ENCODE data around the gene ZDHHC24.
"Not testable (repeated sequence)": the region's sequence is repeated elsewhere in the genome, so short reads cannot be mapped to it uniquely, and the experiment has no call there.

Gene ZDHHC24, protein sequence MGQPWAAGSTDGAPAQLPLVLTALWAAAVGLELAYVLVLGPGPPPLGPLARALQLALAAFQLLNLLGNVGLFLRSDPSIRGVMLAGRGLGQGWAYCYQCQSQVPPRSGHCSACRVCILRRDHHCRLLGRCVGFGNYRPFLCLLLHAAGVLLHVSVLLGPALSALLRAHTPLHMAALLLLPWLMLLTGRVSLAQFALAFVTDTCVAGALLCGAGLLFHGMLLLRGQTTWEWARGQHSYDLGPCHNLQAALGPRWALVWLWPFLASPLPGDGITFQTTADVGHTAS

DNA sequence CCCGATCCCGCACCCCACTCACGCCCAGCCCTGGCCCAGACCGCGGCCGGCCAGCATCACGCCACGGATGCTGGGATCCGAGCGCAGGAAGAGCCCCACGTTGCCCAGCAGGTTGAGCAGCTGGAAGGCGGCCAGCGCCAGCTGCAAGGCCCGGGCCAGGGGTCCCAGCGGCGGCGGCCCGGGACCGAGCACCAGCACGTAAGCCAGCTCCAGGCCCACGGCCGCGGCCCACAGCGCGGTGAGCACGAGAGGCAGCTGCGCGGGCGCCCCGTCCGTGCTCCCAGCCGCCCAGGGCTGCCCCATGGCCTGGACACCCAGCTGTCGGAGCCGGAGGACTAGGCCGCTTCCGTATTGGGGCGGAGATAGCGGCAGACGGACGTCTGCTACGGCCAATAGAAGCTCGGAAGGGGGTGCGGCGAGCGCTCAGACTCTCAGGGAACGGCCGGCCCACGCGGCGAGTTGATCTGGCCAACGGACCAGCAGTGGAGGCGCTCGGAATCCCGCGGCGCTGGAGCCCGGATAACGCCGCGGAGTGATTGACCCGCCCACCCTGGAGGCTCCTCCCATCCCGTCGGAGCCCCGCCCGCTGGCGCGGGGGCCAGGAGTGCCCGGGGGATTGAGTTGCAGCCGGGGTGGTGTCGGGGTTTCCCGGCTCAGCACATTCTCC lies at the start of gene ZDHHC24:
Gene ZDHHC24 (minus strand): TSS at position 348 of the 667 bp plus-strand sequence. CDS start 45 bp downstream, at position 303.
- DNase-seq, result peak; percentile 54 to 98 (median 92)

DNA sequence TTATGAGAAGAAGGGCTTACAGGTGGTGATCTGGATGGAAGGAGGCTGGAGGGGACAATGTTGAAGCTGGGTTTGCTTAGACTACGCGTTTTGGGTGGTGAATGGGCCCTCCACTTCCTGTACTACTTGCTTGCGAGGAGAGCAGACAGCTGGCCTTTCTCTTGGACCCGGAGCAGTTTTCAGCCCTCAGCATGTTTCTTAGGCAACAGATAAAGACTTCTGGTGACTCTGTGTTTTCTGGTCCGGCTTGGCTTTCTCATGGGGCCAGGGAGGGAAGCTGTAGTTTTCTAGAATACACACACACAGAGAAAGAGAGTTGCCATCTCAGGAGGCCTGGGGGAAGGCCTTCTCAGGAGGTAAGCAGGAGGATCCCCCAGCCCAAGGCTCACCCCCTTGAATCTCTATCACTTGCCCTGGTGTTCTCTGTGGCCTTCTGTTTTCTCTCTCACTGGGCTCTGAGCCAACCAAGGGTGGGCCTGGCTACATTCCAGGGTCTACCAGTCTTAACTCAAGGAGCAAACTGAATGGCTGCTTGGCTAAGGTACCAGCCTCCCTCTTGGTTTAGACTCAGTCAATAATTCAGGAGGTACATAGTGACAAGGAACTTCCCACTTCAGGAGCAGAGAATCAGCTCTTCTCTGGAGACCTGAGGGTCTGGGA lies 49.5 kb upstream of the ZDHHC24 start:
- peak in 13 of 56 donors; percentile 3 to 49 (median 11) for DNase-seq

DNA sequence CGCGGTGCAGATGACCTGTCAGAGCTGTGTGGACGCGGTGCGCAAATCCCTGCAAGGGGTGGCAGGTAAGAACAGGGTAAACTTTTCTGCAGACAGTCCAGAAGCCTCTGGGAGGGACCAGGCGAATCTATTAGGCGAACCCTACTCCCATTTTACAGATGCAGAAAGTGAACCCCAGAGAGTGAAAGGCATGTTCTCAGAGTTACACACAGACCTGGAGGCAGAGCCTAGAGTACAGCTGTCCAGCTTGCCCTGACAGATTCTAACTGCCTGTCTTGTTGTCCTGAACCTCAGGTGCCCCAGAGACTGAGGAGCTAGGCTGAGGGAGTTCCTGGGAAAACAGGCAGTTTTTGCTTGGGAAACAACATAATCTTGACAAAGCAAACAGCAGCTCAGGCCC lies 47.8 kb upstream of the ZDHHC24 start:
- no peak for DNase-seq

DNA sequence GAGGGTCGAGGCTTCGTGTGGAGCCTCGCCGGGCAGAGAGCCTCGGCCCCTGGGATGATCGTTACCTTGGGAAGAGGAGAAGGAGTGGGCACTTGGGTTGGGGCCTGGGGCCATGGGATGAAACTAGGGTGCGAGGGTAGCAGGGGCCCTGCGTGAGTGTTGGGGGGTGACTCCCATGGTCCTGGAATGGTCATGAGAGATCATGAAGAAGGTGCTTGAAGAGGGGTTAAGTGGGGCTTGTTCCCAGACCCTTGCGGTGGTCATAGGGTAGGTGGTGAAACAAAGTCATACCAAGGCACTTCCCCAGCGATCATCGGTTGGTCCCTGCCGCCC lies 47.4 kb upstream of the ZDHHC24 start:
- no peak for DNase-seq

DNA sequence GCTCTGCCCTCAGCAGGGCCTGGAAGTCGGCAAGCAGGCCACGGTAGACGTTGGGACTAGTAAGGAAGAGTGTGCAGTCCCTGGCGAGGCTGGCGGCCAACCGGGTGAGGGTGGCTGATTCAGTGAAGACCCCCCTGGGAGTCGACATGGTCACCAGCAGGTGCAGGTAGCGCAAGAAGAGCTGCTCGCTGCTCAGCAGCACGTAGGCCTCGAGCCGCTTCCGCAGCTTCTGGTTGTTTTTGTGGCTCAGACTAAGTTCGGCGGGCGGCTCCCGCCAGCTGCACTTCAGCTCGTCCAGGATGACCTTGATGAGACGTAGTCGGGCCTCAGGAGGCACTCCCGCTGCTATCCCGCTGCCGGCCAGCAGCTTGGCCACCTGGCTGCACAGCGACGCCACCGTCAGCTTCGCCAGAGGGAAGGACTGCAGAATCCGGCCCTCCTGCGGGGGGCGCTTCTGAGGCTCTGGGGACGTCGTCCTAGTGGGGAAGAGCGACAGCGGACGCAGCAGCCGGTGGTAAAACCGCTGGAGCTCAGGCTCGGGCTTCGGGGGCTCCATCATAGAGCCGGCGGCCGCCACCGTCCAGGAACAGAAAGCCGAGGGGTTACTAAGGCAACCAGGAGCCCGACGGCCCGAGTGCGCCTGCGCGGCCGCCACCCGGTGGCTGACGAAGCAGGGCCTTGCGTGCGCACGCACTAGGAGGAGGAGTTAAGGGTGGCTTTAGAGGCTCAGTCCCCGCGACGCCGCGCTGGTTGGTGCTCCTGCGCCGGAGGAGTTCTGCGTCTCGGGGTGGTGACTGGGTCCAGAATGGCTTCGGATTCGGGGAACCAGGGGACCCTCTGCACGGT lies 46.8 kb upstream of the ZDHHC24 start, which contains the start of the genes CCDC87 and CCS:
Gene CCDC87 (minus strand): TSS at position 607 of the 846 bp plus-strand sequence. CDS start 48 bp downstream, at position 559.
Gene CCS (plus strand): TSS at position 729 of the 846 bp plus-strand sequence. CDS start 77 bp downstream, at position 806.
- peak; percentile 34 to 98 (median 90) for DNase-seq

DNA sequence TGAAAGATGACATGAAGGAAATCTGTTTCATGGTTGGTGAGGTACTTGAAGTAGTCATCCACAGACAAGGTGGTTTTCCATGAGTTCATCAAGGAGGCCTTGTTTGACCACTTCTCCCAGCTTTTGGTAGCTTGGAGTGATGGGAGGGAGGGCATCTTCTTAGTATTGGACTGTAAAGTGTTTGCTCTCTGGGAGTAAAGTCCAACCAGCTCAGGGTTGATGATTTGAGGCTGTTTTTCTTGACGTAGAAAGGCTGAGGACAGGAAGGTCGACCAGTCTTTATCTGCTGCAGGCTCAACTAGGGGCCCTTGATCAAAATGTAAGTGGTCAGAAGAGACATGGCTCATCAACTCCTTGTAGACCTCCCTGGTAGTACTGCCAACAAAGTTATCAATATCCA lies 45.3 kb upstream of the ZDHHC24 start:
- no peak for DNase-seq

DNA sequence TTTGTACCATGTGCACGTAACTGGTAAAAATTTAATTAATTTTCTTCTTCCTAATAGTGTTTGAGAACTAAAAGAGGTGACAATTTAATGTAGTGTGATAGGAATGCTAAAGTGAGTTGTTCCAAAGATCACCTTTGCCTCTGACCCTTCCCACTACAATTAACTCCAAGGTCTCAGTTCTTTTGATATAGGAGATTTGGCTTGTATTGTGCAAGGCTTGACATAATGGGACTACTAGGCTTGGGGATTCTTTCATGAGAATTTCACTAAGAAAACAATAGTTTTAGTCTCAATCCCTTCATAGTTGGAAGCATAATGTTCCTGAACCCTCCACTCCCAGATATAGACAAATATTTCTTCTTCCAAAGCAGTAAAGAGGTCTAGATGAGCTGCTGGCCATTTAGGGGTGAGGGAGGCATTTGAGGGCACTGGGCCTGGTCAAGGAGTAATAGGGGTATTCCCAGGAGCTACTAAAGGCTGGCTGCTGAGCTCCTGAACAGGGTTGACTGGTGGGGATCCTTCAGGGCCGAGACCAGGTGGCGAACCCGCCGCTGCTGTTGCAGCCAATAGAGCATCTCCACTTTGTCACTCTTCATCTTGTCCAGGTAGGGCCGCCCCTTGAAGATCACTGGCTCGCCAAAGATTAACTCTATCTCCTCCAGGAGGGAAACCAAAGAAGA lies 44.3 kb upstream of the ZDHHC24 start:
- no peak for DNase-seq

DNA sequence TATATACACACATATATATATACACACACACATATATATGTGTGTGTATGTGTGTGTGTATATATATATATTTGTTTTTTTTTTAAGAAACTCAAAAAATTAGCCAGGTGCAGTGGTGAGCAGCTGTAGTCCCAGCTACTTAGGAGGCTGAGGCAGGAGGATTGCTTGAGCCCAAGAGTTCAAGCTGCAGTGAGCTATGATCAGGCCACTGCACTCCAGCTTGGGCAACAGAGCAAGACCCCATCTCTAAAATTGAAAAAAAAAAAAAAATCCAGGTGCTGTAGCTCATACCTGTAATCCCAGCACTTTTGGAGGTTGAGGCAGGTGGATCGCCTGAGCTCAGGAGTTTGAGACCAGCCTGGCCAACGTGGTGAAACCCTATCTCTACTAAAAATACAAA lies 43.5 kb upstream of the ZDHHC24 start:
- DNase-seq, result not testable (repeated sequence)

DNA sequence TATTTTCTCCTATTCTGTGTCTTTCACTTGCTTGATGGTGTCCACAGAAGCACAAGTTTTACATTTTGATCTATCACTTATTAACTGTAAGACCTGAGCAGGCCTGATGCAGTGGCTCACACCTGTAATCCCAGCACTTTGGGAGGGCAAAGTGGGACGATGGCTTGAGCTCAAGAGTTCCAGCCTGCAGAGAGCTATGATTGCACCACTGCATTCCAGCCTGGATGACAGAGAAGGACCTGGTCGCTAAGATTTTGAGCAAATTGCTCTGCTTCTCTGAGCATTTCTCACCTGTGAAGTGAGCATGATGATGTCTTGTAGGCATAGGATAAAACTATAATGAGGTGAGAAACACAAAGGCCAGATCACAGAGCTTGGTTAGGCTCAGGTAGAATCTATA lies 40.3 kb upstream of the ZDHHC24 start:
- DNase-seq, result no peak

DNA sequence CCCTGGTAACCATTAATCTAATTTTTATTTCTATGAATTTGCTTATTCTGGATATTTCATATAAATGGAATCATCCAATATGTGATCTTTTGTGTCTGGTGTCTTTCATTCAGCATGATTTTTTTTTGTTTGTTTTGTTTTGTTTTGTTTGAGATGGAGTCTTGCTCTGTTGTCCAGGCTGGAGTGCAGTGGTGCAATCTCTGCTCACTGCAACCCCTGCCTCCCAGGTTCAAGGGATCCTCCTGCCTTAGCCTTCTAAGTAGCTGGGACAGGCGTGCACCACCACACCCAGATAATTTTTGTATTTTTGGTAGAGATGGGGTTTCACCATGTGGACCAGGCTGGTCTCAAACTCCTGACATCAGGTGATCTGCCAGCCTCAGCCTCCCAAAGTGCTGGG lies 39.6 kb upstream of the ZDHHC24 start:
- DNase-seq, result not testable (repeated sequence)

DNA sequence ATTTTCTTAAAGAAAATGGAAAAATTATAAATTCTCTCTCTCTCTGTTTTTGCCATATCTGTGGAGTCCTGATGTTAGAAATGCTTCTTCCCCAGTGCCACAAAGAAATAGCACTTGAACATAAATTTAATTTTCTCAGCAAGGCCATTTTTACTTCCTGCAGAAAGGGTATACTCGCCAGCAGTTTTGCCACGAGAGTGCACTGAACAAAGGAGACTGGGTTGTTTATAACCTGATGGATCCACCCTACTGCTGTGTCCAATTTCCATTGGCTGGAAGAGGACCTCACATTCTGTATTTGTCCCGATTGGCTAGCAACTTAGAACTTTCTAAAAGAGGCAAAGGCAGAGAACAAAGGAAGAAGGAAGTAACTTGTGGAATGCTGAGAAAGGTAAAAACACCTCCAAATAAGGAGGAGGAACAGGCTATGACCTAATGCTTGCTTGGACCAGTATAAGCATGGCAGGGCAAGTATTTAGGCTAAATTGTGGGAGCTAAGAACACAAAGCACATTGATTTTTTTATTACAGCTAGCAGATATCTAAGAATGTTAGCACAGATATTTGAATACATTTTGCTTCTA lies 36.8 kb upstream of the ZDHHC24 start:
- DNase-seq, result not testable (repeated sequence)

DNA sequence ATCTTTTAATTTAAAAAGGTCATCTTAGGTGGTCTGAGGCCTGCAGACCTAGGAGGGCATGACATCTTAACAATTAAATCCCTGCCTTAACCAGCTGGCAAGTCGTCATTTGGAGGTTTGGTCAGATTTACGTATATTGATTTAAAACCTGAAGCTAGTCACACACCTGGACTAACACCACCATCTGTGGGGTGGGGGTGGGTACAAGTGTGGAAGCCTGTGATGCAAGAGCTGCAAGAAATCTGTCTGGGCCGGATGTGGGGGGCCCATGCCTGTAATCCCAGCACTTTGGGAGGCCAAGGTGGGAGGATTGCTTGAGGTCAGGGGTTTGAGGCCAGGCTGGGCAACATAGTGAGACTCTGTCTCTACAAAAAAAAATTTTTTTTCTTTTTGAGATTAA lies 35.4 kb upstream of the ZDHHC24 start:
- DNase-seq, result no peak

DNA sequence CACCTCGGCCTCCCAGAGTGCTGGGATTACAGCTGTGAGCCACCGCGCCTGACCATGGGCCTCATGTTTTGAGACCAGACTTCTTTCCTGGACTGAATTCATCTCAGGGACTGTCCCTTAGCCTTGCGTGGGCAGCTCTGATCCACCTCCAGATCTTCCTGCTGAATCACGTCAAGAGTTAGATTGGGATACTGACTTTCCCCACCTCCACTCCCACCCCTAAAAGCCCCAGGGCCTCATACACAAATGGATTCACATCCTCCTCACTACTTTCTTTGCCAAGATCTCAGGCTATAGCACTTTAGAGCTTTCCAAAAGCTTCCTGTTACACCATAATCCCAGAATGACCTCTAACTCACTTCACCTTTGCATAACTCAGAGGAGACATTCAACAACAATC lies 35.0 kb upstream of the ZDHHC24 start:
- no peak for DNase-seq

DNA sequence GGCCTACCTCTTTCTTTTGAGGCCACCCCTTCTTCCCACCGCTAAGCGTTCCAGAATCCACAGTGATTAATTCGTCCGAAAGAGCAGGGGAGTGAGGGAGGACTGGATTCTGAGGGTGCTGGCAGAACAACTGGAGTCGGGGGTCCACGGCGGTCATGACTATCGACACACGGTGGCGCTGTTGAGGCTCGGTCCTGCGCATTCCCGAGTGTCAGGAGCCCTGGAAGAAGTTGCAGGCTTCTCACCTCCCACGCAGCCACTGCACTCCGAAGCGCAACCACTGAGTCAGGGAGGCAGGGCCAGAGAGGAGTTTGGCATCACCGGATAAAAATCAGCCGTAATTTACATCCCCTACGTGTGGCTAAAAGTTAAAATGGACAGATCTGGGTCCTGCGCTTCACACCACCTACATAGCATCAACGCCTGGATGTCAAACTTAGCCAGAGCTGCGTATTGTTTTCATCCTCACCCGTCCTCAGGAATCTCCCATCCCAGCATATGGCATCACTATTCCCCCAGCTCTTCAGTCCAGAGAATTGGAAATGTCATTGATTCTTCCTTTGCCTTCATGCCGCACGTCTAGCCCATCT lies 33.3 kb upstream of the ZDHHC24 start:
- peak in 46 of 56 donors; percentile 4 to 77 (median 47) for DNase-seq

DNA sequence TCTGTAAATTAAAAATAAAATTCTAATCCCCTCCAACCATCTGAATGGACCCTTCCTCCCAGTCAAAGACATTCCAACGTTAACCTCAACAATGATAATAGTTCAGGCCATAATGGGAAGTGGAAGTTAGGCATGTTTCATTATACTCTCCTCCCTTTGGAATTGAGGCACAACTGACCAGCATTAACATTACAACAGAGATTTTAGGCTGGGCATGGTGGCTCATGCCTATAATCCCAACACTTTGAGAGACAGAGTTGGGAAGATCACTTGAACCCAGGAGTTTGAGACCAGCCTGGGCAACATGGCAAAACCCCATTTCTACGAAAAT lies 25.0 kb upstream of the ZDHHC24 start:
- DNase-seq, result no peak

DNA sequence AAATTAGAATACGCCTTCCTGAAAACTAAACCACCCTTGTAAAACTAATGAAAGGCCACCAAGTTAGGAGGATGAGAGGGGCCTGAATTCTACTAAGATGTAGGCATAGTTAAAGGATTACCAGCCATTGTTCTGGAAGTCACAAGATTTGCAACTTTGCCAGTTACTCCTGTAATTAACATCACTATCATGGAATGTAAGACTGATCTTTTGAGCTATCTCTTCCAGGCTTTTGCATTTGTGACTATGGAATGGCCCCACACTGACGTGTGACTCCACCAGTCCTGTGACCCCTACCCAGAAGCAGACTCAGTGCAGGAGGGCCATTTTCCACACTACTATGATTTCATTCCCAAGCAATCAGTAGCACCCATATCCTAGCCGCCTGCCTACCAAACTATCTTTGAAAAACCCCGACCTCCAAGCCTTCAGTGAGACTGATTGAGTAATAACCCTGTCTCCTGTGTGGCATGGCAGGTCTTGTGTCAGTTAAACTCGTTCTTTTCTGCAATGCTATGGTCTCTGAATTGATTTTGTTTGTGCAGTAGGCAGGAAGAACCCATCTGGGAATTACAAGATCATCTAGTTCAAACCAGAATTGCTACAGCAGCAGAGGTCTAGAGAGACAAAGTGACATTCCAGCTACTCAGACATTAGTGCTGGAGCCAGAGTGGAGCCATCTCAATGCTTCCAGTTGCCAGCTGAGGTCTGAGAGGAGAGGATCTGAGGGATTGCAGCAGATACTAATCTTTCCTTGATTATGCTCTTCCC lies 24.4 kb upstream of the ZDHHC24 start:
- DNase-seq, result no peak

DNA sequence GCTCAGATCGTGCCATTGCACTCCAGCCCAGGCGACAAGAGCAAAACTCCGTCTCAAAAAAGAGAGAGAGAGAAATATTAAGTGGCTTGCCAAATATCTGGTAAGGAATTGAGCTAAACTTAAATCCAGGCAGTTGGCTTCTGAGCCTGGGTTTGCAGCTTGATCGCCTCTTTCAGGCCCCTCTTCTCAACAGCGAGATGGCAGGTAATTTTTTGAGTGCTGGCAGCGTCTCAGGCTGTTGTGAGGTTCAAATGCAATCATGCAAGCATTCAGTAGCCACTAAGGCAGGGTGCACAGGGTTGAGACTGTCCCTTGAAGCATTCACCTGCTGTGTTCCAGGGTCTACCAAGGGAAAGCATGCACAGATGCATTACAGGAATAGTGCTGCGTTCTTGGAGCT lies 23.2 kb upstream of the ZDHHC24 start:
- no peak for DNase-seq

DNA sequence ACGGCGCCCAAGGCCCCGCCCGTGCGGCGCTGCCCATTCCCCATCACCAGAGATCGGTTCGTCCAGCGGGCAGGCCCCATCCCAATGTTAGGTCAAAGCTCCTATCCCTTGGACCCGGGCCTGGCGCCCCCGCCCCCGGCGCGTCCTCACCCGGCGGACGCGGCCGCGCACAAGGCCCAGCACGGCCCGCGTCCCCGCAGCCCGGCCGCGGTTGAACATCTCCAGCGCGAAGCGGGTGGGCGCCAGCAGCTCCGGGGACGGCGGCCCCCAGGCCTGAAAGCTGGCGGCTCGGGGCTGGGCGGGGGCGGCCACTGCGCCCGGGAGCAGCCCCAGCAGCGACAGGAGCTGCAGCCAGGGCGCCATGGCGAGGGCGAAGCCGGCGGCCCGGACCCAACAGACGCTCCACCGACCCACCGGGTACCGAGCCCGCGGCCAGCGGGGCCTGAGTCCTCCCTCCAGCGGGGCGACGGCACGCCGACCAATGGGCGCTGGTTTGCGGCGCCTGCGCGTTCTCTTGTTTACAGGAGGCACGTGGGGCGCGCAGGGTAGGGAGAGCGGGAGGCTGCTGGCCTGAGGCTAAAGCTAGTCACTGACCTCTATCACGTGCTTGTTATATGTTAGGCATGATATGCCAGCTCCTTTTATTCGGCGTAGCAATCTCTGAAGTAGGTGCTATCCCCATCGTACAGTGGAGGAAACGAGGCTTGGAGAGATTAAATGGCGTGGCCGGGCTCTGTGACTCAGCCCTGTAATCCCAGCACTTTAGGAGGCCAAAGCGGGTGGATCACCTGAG lies 22.5 kb upstream of the ZDHHC24 start, which contains the start of gene CTSF:
Gene CTSF (minus strand): TSS at position 483 of the 793 bp plus-strand sequence. CDS start 120 bp downstream, at position 363.
- DNase-seq, result peak; percentile 55 to 96 (median 86)

Data from amygdala (tissue), 56 donors.